Activated CD8-positive, alpha-beta memory T cell treated with anti-CD3 and anti-CD28 coated beads for 48 hours (primary cell): ENCODE measurements around the gene TXNIP.

Experiments used
- DNase-seq, 3 experiments: peaks; one replicate each; pipeline ENCODE4 v3.0.0-alpha.2; 2020; ENCODE audit warnings: low read depth in 2 of 3, low spot score in 2 of 3

The TXNIP gene

GRCh38 chr1:145946477-145946986, 49.8 kb downstream of the TXNIP start:
- DNase-seq, result no peak

GRCh38 chr1:145944532-145944931, 51.8 kb downstream of the TXNIP start:
- no peak for DNase-seq

GRCh38 chr1:145942871-145943270, 53.5 kb downstream of the TXNIP start:
- no peak for DNase-seq
